HG03196 (cell line): ENCODE results near the gene CETN1.

Experiments used
- ATAC-seq: cut with Tn5 transposase; IDR thresholded peaks from one replicate; pipeline ENCODE4 v1.9.1; 2021; ENCODE audit not compliant: unreplicated experiment

The CETN1 gene

DNA sequence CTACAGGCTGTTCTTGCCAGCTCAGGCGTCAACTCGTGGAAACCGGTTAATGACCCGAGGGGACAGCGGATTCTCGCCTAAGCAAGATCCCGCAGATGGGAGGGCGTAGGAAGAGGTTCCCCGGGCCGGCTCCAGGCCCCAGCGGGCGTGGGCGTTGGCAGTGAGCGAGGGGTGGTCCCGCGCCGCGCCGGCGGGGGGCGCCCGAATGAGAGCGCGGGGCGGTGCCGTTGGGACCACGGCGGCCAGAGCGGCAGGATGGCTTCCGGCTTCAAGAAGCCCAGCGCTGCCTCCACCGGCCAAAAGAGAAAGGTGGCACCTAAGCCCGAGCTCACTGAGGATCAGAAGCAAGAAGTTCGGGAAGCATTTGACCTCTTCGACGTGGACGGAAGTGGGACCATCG, at the start of gene CETN1:
CETN1 (plus strand) TSS at position 227 of the 400 bp plus-strand sequence; CDS start at position 256, 29 bp downstream.
- no peak for ATAC-seq

DNA sequence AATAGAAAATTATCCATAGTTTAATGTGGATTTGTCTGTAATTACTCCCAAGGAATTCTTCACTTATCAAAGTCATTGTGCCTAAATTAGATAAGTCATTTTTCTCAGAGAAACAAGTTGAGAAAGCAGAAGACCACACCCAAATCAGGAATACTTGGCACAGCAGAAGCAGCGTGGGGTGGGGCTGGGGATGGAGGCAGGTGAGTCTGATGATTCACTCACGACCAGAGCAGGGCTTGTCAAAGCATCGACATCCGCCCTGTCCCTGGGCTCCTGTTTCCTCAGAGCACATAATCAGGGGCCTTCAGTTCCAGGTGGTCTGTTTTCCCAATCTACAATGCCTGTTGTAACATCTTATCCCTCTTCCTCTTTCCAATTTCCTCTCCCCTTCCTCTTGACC, 48.2 kb upstream of the CETN1 start:
- ATAC-seq, result no peak

GRCh38 chr18:532632-533031, 47.5 kb upstream of the CETN1 start:
- ATAC-seq, result no peak

- no peak for ATAC-seq
These were observed 46.1 kb upstream of the CETN1 start for GRCh38 chr18:533995-534601.

DNA sequence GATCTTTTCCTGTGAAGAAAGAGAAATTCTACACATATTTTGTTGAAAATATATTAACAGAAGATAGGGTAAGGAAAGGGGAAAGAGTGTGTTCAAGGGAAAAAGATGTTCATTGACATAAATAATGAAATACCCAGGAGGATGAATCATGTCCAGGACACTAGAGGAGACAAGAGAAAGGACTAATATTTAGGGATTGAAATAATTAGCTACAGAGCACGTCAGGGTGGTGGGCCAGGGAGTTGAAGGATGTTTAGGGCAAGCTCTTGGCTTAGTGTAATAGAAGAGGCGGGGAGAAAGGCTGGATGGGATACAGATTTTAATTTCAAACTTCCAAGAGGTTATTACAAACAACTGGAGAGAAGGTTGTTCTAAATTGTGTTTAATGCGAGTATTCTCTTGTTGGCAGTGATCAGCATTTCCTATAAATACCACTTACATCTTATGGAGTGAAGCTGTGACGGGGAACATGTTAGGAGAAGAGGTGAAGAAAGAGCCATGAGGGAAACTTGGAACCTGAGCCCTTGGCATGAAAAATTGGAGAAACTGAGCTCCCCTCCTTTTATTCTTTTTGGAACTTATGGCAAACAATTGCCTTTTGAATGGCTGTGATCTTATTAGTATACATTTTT, 36.6 kb upstream of the CETN1 start:
- no peak for ATAC-seq

DNA sequence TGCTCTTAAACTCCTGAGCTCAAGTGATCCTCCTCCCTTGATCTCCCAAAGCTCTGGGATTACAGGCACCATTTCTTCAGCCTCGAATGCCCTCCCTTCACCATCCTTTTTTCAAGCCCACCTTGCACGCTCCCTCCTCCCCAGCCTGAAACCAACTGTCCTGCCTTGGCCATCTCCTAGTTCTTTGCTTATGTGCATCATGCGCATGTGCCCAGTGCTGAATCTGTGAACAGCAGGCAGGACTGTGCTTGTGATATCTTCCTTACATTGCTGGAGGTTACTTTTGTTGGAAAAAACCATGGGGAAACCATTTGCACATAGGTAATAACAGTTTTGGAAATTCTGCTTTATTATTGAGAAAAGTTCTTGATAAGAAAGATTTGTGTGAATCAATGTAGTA, 30.2 kb upstream of the CETN1 start:
- no peak for ATAC-seq

DNA sequence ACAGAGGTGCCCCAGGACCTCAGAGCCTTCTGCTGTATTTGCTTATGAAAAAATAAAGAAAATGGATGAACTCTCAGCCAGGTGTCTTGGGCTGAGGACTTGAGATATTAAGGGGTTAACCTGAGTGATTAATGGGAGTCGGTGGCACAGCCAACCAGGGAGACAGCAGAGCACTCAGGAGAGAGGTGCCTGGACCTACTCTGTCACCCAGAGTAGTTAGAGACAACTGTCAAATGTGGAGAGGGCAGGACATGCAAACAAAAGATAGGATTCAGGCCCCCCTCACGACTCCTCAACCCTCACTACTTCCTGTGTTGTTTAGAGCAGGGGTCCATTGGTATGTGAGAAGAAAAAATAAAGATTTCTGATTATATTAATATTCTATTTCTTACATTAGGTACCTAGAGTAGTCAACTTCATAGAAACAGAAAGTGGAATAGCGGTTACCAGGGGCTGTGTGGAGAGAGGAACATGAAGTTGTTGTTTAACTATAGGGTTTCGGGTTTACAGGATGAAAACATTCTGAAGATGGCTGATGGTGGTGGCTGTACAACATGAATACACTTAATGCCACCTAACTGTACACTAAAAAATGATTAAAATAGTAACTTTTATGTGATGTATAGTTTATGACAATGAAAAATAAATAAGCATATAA, 28.6 kb upstream of the CETN1 start:
- ATAC-seq, result peak; percentile 71

- ATAC-seq, result no peak
These were observed 24.3 kb upstream of the CETN1 start for GRCh38 chr18:555705-556457.

GRCh38 chr18:564708-565561, 15.2 kb upstream of the CETN1 start:
- ATAC-seq, result no peak

- no peak for ATAC-seq
These were observed 14.6 kb upstream of the CETN1 start for GRCh38 chr18:565562-566061.

DNA sequence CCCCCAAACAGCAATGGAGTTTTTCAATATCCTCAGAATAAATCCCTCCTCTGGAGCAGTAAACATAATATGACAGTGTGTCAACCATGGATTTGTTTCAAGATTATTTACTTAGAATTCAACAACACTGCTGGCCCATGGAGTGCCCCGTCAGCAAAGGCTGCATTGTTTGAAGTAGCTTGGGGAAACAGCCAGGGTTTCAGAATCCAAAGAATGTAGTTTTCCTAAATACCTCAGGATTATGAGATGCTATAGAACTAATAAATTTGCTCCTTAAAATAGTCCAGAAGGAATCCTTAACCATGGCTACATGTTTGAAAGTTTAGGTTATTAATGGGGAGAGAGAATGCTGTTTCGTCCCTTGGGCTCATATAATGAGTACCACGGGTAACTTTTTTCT, 13.1 kb upstream of the CETN1 start:
- ATAC-seq, result no peak

GRCh38 chr18:568731-569130, 11.4 kb upstream of the CETN1 start:
- ATAC-seq, result no peak

GRCh38 chr18:570256-570655, 9.9 kb upstream of the CETN1 start:
- no peak for ATAC-seq

- ATAC-seq, result no peak
These were observed 9.5 kb upstream of the CETN1 start for GRCh38 chr18:570697-571096.

- ATAC-seq, result no peak
These were observed 7.9 kb upstream of the CETN1 start for GRCh38 chr18:572091-572830.

DNA sequence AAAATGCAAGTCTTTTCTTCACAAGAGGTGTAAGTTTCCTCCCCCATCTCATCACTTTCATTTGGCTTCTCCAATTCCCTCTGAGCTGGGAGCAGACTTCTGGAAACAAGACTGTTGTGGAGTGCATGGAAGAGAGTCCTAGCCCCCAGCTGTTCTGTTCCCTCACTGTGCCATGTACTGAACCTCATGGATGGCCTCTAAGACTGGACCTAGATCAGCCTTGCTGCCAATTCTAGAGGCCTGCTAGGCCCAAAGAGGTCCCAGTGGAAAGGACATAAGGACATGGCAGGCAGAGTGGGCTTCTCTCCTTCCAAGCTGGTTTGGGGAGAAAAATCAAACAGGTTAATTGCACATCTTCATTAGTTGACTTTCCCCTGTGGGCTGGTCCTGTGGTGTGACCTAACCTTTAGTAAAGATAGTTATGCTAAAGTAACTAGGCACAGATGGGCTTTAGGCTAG, 7.3 kb upstream of the CETN1 start:
- no peak for ATAC-seq

GRCh38 chr18:573385-573784, 6.8 kb upstream of the CETN1 start:
- no peak for ATAC-seq

GRCh38 chr18:574149-574860, 5.9 kb upstream of the CETN1 start:
- no peak for ATAC-seq
